Activated CD8-positive, alpha-beta T cell treated with anti-CD3 and anti-CD28 coated beads for 36 hours (primary cell): ENCODE data around the gene LAMA1. TPM values are rescaled to one million over a fixed set of nuclear protein-coding genes. Genes with fewer than 3 reads are reported as not detected.

ENCODE experiments used
- ATAC-seq: fragments of 200-7000 bp; cut with Tn5 transposase; one replicate; pipeline ENCODE4 v1.10.0; 2021; ENCODE audit warnings: mild to moderate bottlenecking, moderate library complexity
- CTCF ChIA-PET: fragments of 350-600 bp; sonication (Branson Sonifier 250); formaldehyde crosslinking; loops from one replicate; lab custom pipeline; 2021; ENCODE audit warnings: antibody characterized with exemption; lab: Charles Lee
- POLR2A ChIA-PET: fragments of 350-600 bp; sonication (Branson Sonifier 250); formaldehyde crosslinking; loops from one replicate; lab custom pipeline; 2021; ENCODE audit warnings: antibody characterized with exemption; lab: Charles Lee
- DNase-seq: peaks from one replicate; pipeline ENCODE4 v3.0.0-alpha.2; 2020
- H3K27ac Mint-ChIP-seq: one replicate; pipeline ENCODE4 v1.8.0; 2021; ENCODE audit warnings: mild to moderate bottlenecking, mixed read lengths
- H3K27me3 Mint-ChIP-seq: one replicate; pipeline ENCODE4 v1.8.0; 2021; ENCODE audit warnings: mixed read lengths
- H3K36me3 Mint-ChIP-seq: one replicate; pipeline ENCODE4 v1.8.0; 2021; ENCODE audit warnings: low read depth, mixed read lengths
- H3K4me1 Mint-ChIP-seq: one replicate; pipeline ENCODE4 v1.8.0; 2021; ENCODE audit warnings: low read depth, mixed read lengths
- H3K4me3 Mint-ChIP-seq: one replicate; pipeline ENCODE4 v1.8.0; 2021; ENCODE audit warnings: mild to moderate bottlenecking, moderate library complexity, mixed read lengths
- H3K9me3 Mint-ChIP-seq: one replicate; pipeline ENCODE4 v1.8.0; 2021; ENCODE audit warnings: mixed read lengths
- CTCF ChIP-seq: fragments of 200-600 bp; IDR thresholded peaks from one replicate; pipeline ENCODE4 v1.8.0; 2022; ENCODE audit warnings: antibody characterized with exemption, mild to moderate bottlenecking
- intact Hi-C: fragments of 100-400 bp; cut with micrococcal nuclease; formaldehyde crosslinking; loops from one replicate; pipeline ENCODE4 v1.10.0; 2022
- total RNA-seq, 2 experiments: library from RNA; stranded (reverse); gene quantifications; one replicate each; pipeline ENCODE4 v1.2.3, GENCODE V29; 2021

The LAMA1 gene
- total RNA-seq, 2 experiments from 2014 or later = not detected

- no peaks in the 10 kb centered on the region for H3K9me3 Mint-ChIP-seq
- H3K27me3 Mint-ChIP-seq = no peaks in the 10 kb centered on the region
- no peaks in the 10 kb centered on the region for H3K36me3 Mint-ChIP-seq
- H3K4me1 Mint-ChIP-seq = no peaks in the 10 kb centered on the region
- CTCF ChIA-PET = no interaction called here
- intact Hi-C loops = no loop called here
- TF ChIP-seq CTCF = no peak
- DNase-seq (no peak), ATAC-seq (no peak)
- H3K4me3 Mint-ChIP-seq = no peak overlapping the region
- no peak overlapping the region for H3K27ac Mint-ChIP-seq
- POLR2A ChIA-PET = no interaction called here
These were observed 123.4 kb downstream of the LAMA1 start for GRCh38 chr18:6994056-6994770.

GRCh38 chr18:6992761-6993160 is 124.8 kb downstream of the LAMA1 start:
- intact Hi-C loops = no loop called here
- TF ChIP-seq CTCF = no peak
- CTCF ChIA-PET = no interaction called here
- DNase-seq (no peak), ATAC-seq (no peak)
- no peak overlapping the region for H3K4me3 Mint-ChIP-seq
- no peaks in the 10 kb centered on the region for H3K9me3 Mint-ChIP-seq
- POLR2A ChIA-PET = no interaction called here
- no peaks in the 10 kb centered on the region for H3K4me1 Mint-ChIP-seq
- H3K36me3 Mint-ChIP-seq = no peaks in the 10 kb centered on the region
- H3K27ac Mint-ChIP-seq = no peak overlapping the region
- no peaks in the 10 kb centered on the region for H3K27me3 Mint-ChIP-seq

- Mint-ChIP-seq H3K36me3 (no peaks in the 10 kb centered on the region), H3K9me3 (no peaks in the 10 kb centered on the region), H3K27ac (no peak overlapping the region), H3K4me3 (no peak overlapping the region), H3K27me3 (no peaks in the 10 kb centered on the region), H3K4me1 (no peaks in the 10 kb centered on the region)
- ATAC-seq = no peak
- POLR2A ChIA-PET = no interaction called here
- no peak for DNase-seq
- CTCF ChIA-PET = no interaction called here
- no peak for TF ChIP-seq CTCF
- intact Hi-C loops = no loop called here
These were observed 134.2 kb downstream of the LAMA1 start for GRCh38 chr18:6983366-6983765.

GRCh38 chr18:6982398-6982797 is 135.2 kb downstream of the LAMA1 start:
- no peaks in the 10 kb centered on the region for H3K9me3 Mint-ChIP-seq
- DNase-seq (no peak), ATAC-seq (no peak)
- H3K4me3 Mint-ChIP-seq = no peak overlapping the region
- H3K4me1 Mint-ChIP-seq = no peaks in the 10 kb centered on the region
- H3K36me3 Mint-ChIP-seq = no peaks in the 10 kb centered on the region
- ChIA-PET CTCF (no interaction called here), POLR2A (no interaction called here)
- H3K27me3 Mint-ChIP-seq = no peaks in the 10 kb centered on the region
- no peak for TF ChIP-seq CTCF
- no peak overlapping the region for H3K27ac Mint-ChIP-seq
- intact Hi-C loops = no loop called here

- no peaks in the 10 kb centered on the region for H3K9me3 Mint-ChIP-seq
- CTCF ChIA-PET = no interaction called here
- POLR2A ChIA-PET = no interaction called here
- intact Hi-C loops = no loop called here
- H3K27ac Mint-ChIP-seq = no peak overlapping the region
- H3K36me3 Mint-ChIP-seq = no peaks in the 10 kb centered on the region
- H3K27me3 Mint-ChIP-seq = no peaks in the 10 kb centered on the region
- no peaks in the 10 kb centered on the region for H3K4me1 Mint-ChIP-seq
- DNase-seq (no peak), ATAC-seq (no peak)
- no peak for TF ChIP-seq CTCF
- no peak overlapping the region for H3K4me3 Mint-ChIP-seq
These were observed 137.2 kb downstream of the LAMA1 start for GRCh38 chr18:6980363-6980762.
